Measurements from ENCODE around the gene MNX1. TPM values are rescaled to one million over a fixed set of nuclear protein-coding genes. Genes with fewer than 3 reads are reported as not detected.

MNX1 gene
- total RNA-seq, 4 donors from 2014 or later = 0.56 TPM; not detected in 3

DNA sequence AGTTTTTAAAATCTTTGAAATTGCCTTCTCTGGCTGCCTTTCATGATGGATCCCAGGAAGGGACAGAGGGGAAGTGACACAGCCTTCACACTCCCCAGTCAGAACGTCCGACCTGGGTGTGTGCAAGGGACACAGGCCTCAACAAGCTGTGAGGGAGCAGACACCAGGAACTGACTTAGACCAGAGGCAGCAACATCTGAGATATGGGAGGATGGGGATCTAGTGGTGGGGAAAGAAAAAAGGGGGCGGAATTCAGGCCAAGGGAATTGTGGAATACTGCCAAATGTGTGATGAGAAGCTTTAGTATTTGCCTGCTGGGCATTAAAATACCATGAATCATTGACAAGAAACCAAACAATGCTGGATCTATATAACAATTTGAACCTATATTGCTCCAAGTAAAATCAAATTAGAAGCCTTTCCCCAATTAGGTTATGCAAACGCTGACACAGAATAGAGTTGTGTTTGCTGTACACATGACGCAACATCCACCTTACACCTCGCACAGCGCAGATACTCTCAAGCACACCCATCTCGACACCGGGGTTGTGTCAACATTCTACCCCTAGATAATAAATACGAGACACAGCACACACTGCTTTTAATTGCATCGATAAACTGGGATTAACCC lies 17.2 kb upstream of the MNX1 start:
- DNase-seq (ENCODE audit: low spot score in 2 of 2) = peak; percentile 4 to 31
- Histone ChIP-seq H3K27me3 (peaks cover 83% of the 10 kb centered on the region), H3K36me3 (no peaks in the 10 kb centered on the region), H3K9me3 (no peaks in the 10 kb centered on the region), H3K27ac (no peak overlapping the region), H3K4me1 (no peaks in the 10 kb centered on the region), H3K4me3 (no peak overlapping the region)
- TF ChIP-seq EP300 (IDR thresholded peaks at IDR 0.05) (no peak), POLR2AphosphoS5 (IDR thresholded peaks at IDR 0.05) (no peak), POLR2A (IDR thresholded peaks at IDR 0.05) (no peak)
- TF ChIP-seq, protein P1, sequence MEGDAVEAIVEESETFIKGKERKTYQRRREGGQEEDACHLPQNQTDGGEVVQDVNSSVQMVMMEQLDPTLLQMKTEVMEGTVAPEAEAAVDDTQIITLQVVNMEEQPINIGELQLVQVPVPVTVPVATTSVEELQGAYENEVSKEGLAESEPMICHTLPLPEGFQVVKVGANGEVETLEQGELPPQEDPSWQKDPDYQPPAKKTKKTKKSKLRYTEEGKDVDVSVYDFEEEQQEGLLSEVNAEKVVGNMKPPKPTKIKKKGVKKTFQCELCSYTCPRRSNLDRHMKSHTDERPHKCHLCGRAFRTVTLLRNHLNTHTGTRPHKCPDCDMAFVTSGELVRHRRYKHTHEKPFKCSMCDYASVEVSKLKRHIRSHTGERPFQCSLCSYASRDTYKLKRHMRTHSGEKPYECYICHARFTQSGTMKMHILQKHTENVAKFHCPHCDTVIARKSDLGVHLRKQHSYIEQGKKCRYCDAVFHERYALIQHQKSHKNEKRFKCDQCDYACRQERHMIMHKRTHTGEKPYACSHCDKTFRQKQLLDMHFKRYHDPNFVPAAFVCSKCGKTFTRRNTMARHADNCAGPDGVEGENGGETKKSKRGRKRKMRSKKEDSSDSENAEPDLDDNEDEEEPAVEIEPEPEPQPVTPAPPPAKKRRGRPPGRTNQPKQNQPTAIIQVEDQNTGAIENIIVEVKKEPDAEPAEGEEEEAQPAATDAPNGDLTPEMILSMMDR (IDR thresholded peaks at IDR 0.05) = no peak
- WGBS = 66% methylated on average over 11 of the region's 11 CpGs

DNA sequence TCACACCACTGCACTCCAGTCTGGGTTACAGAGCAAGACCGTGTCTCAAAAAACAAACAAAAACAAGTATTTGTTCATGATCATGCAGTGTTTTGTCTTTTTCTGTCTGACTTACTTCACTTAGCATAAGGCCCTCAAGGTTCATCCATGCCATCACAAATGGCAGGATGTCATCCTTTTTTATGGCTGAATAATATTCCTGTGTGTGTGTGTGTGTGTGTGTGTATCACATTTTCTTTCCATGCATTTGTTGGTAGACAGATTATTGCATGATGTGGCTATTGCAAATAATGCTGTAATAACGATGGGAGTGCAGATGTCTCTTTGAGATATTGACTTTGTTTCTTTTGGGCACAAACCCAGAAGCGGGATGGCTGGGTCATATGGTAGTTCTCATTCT lies 14.3 kb upstream of the MNX1 start:
- H3K27me3 ChIP-seq = peaks cover 93% of the 10 kb centered on the region
- 90% methylated on average over 3 of the region's 3 CpGs for WGBS
- H3K27ac ChIP-seq = no peak overlapping the region
- no peak overlapping the region for H3K4me3 ChIP-seq
- DNase-seq (ENCODE audit: low spot score in 2 of 2) = peak in 1 of 2 donors; percentile 16
- no peaks in the 10 kb centered on the region for H3K9me3 ChIP-seq
- TF ChIP-seq, protein P1 (IDR thresholded peaks at IDR 0.05) = no peak
- TF ChIP-seq EP300 (IDR thresholded peaks at IDR 0.05) = no peak
- no peak for TF ChIP-seq POLR2AphosphoS5 (IDR thresholded peaks at IDR 0.05)
- no peak for TF ChIP-seq POLR2A (IDR thresholded peaks at IDR 0.05)
- H3K4me1 ChIP-seq = peaks cover 23% of the 10 kb centered on the region
- no peaks in the 10 kb centered on the region for H3K36me3 ChIP-seq

DNA sequence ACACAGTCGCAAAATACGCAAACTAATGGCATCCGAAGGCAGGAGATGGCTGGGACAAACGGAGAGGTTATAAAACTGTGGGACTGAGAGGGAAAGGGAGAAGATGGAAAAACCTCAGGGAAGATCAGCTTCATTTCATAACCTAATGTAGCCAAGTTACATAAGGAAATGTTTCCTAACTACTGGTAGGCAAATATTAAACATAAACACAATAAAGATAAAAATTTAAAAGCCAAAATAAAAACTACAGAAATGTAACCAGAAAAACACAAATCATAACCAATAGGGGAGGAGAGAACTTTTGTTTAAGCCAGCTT lies 13.1 kb upstream of the MNX1 start:
- DNase-seq (ENCODE audit: low spot score in 2 of 2) = no peak
- Histone ChIP-seq H3K4me1 (peaks cover 35% of the 10 kb centered on the region), H3K27me3 (peaks cover 97% of the 10 kb centered on the region), H3K36me3 (no peaks in the 10 kb centered on the region), H3K4me3 (no peak overlapping the region), H3K27ac (no peak overlapping the region), H3K9me3 (no peaks in the 10 kb centered on the region)
- TF ChIP-seq, protein P1 (IDR thresholded peaks at IDR 0.05) = no peak
- TF ChIP-seq EP300 (IDR thresholded peaks at IDR 0.05) = no peak
- no peak for TF ChIP-seq POLR2AphosphoS5 (IDR thresholded peaks at IDR 0.05)
- no peak for TF ChIP-seq POLR2A (IDR thresholded peaks at IDR 0.05)
- 8% methylated on average over 4 of the region's 4 CpGs for WGBS

DNA sequence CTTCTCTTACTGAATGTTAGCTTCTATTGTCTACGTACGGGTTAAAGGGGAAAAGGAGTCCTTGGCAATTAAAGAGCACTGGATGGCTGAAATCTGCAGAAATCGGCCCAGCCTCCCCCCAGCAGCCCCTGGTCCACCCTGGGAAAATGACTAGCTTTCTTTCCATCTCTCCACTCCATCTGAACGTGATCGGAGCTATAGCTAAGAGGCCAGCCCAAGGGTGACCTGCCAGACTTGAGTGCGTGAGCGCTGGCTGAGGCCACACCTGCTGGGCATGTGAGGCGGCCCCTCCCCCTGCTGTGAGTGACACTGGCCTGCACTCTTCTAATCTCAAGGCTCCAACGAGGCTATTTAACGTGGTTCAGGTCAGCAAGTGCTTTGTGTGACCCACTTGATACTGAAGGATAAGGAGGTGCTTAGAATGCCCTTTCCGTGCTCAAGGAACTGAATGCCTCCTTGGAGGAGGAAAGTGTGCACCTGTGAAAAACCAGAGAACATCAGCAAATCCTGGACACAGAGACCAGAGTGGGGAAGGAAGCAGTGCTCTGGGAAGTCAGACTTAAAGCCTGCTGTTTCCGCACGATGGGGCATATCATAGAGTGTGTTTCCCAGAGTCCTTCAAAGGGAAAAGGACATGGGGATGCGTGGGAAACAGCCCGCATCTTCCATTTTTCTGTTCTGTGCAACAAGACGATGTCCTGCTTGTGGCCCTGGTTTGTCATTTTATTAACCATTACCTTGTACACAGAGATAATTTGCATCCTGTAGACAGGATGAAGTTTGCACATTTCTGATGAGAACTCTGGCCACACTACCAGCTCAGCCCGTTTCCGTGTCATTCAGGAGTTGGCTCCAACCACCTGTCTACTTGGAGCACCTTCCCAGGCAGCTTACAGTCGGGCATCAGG lies 12.5 kb upstream of the MNX1 start:
- H3K4me1 ChIP-seq = peaks cover 41% of the 10 kb centered on the region

More for the DNA sequence above, 12.5 kb upstream of the MNX1 start:
- Histone ChIP-seq H3K36me3 (no peaks in the 10 kb centered on the region), H3K4me3 (no peak overlapping the region), H3K27ac (no peak overlapping the region), H3K9me3 (no peaks in the 10 kb centered on the region), H3K27me3 (peaks cover 97% of the 10 kb centered on the region)
- DNase-seq (ENCODE audit: low spot score in 2 of 2) = peak; percentile 39 to 76
- 6% methylated on average over 17 of the region's 19 CpGs for WGBS
- no peak for TF ChIP-seq POLR2AphosphoS5 (IDR thresholded peaks at IDR 0.05)
- TF ChIP-seq, protein P1 (IDR thresholded peaks at IDR 0.05) = no peak
- no peak for TF ChIP-seq EP300 (IDR thresholded peaks at IDR 0.05)
- TF ChIP-seq POLR2A (IDR thresholded peaks at IDR 0.05) = no peak
